KMS-11 (cell line): ENCODE data around the gene NUP188.

Experiments
- H2AFZ ChIP-seq: fragments of 200-600 bp; sonication (generic); 2 replicates; pipeline ENCODE4 v1.6.1; 2016; ENCODE audit warnings: antibody characterized with exemption, mixed run types, low read depth
- H3K27ac ChIP-seq: fragments of 200-600 bp; sonication (generic); 2 replicates; pipeline ENCODE4 v1.6.1; 2016; ENCODE audit warnings: mild to moderate bottlenecking, mixed run types
- H3K27me3 ChIP-seq: fragments of 200-600 bp; sonication (generic); 2 replicates; pipeline ENCODE4 v1.6.1; 2017; ENCODE audit warnings: mild to moderate bottlenecking, low read depth, mixed run types, moderate library complexity; ENCODE audit not compliant: insufficient read depth
- H3K36me3 ChIP-seq: fragments of 200-600 bp; sonication (generic); 2 replicates; pipeline ENCODE4 v1.6.1; 2017; ENCODE audit warnings: mild to moderate bottlenecking, mixed run types; ENCODE audit not compliant: insufficient read depth
- H3K4me1 ChIP-seq: fragments of 200-600 bp; sonication (generic); 2 replicates; pipeline ENCODE4 v1.6.1; 2016; ENCODE audit warnings: mild to moderate bottlenecking, low read depth, mixed run types; ENCODE audit not compliant: poor library complexity, severe bottlenecking
- H3K4me2 ChIP-seq: fragments of 200-600 bp; sonication (generic); 2 replicates; pipeline ENCODE4 v1.7.0; 2016; ENCODE audit warnings: mild to moderate bottlenecking, mixed run types
- H3K4me3 ChIP-seq: fragments of 200-600 bp; sonication (generic); IDR thresholded peaks from 2 replicates; pipeline ENCODE4 v1.6.1; 2017; ENCODE audit warnings: low read depth, low read length, mixed read lengths; ENCODE audit not compliant: insufficient read depth
- H3K79me2 ChIP-seq: fragments of 200-600 bp; sonication (generic); 2 replicates; pipeline ENCODE4 v1.6.1; 2016; ENCODE audit warnings: low read depth, mixed run types; ENCODE audit not compliant: insufficient read depth
- H3K9ac ChIP-seq: fragments of 200-600 bp; sonication (generic); 2 replicates; pipeline ENCODE4 v1.6.1; 2016; ENCODE audit warnings: mild to moderate bottlenecking, mixed run types
- H4K20me1 ChIP-seq: fragments of 200-600 bp; sonication (generic); 2 replicates; pipeline ENCODE4 v1.6.1; 2016; ENCODE audit warnings: mild to moderate bottlenecking, mixed run types; ENCODE audit not compliant: insufficient read depth
- CTCF ChIP-seq: fragments of 200-600 bp; sonication (generic); conservative IDR thresholded peaks from 2 replicates; pipeline ENCODE4 v1.6.1; 2017; ENCODE audit warnings: low read depth, mild to moderate bottlenecking, antibody characterized with exemption, low read length, moderate library complexity, mixed read lengths

Gene NUP188

GRCh38 chr9:128901379-128901778, 46.1 kb upstream of the NUP188 start:
- Histone ChIP-seq H3K4me1 (no peaks in the 10 kb centered on the region), H3K79me2 (no peaks in the 10 kb centered on the region), H3K4me3 (no peak overlapping the region), H3K27me3 (no peaks in the 10 kb centered on the region), H3K4me2 (no peak overlapping the region), H3K9ac (no peak overlapping the region), H3K27ac (no peak overlapping the region), H3K36me3 (no peaks in the 10 kb centered on the region; the same call in 1 of the 2 replicates), H2AFZ (no peak overlapping the region), H4K20me1 (no peaks in the 10 kb centered on the region)
- no peak for TF ChIP-seq CTCF

DNA sequence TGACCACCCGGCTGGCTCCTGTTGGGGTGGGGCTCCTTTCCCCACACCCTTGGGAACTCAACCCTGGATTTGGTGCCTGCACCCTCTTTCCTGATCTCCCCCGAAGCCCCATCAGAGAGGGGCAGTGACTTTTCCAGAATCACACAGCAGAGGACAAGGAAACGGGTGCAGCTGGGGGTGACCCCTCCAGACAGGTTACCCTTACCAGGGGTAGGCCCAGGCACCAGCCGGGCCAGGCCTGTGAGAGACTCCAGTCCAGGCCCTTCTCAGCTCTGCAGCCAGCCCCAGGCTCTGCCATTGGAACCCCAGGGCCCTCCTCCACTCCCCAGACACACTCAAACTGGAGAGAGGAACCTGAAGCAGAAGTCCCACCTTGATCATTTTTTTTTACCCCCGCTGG, 45.7 kb upstream of the NUP188 start:
- Histone ChIP-seq H3K4me2 (no peak overlapping the region), H3K4me3 (no peak overlapping the region), H3K4me1 (no peaks in the 10 kb centered on the region), H3K36me3 (no peaks in the 10 kb centered on the region; the same call in 1 of the 2 replicates), H4K20me1 (no peaks in the 10 kb centered on the region), H3K27me3 (no peaks in the 10 kb centered on the region), H3K79me2 (no peaks in the 10 kb centered on the region), H3K27ac (no peak overlapping the region), H2AFZ (no peak overlapping the region), H3K9ac (no peak overlapping the region)
- no peak for TF ChIP-seq CTCF

DNA sequence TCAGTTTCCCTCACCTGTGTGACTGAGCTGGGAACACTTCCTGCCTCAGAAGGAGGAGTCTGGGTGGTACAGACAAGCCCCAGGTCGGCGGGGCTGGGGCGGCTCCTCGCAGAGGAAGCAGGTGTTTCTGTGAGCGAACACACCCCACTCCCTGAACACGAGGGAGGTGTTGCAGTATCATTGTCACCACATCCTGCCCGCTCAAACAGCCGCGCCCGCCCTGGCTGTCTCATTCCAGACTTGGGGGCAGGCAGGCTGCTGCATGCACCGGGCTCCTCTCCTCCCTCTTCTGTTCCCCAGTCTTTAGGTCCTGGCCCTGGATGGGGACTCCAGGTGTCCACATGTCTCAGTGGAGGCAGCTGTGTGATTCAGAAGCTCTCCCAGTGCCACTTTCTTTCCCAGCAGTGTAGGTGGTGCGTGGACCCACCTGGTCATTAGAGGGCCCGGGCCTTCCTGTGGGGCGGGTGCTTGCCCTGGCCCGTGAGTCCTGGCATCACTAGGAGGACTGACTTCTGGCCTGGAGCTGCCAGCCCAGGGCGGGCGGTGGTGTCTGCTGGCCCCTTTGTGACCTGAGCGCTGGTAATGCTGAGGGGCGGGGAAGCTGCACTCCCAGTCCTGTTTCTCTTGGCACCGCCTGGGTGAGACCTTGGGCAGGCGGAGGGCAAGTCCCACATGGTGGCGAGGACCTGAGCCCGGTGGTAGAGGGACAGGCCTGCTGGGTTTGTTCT, 45.0 kb upstream of the NUP188 start:
- Histone ChIP-seq H3K36me3 (peaks cover 2% of the 10 kb centered on the region; the same call in 1 of the 2 replicates), H2AFZ (no peak overlapping the region), H3K9ac (no peak overlapping the region), H3K27ac (no peak overlapping the region), H3K4me3 (no peak overlapping the region), H3K4me2 (no peak overlapping the region), H3K4me1 (no peaks in the 10 kb centered on the region), H4K20me1 (no peaks in the 10 kb centered on the region), H3K27me3 (no peaks in the 10 kb centered on the region), H3K79me2 (no peaks in the 10 kb centered on the region)
- no peak for TF ChIP-seq CTCF

- H2AFZ ChIP-seq, result no peak overlapping the region
- peaks cover 6% of the 10 kb centered on the region; the same call in 1 of the 2 replicates for H3K36me3 ChIP-seq
- H4K20me1 ChIP-seq, result no peaks in the 10 kb centered on the region
- no peaks in the 10 kb centered on the region for H3K4me1 ChIP-seq
- H3K79me2 ChIP-seq, result no peaks in the 10 kb centered on the region
- H3K9ac ChIP-seq, result no peak overlapping the region
- no peak overlapping the region for H3K4me3 ChIP-seq
- no peaks in the 10 kb centered on the region for H3K27me3 ChIP-seq
- no peak overlapping the region for H3K27ac ChIP-seq
- H3K4me2 ChIP-seq, result no peak overlapping the region
- TF ChIP-seq CTCF, result no peak
Measured at GRCh38 chr9:128903079-128903461, 44.4 kb upstream of the NUP188 start.
